Psoas muscle (tissue), 8 donors: ENCODE data around the gene ALKBH5. TPM values are rescaled to one million over a fixed set of nuclear protein-coding genes. Genes with fewer than 3 reads are reported as not detected.
A peak's percentile ranks its signal among the peaks of the same experiment; 100 is the strongest.

ENCODE experiments used
- ATAC-seq, 4 donors: fragments of 200-7000 bp; cut with Tn5 transposase; one replicate each; pipeline ENCODE4 v1.9.1; 2020; ENCODE audit warnings: moderate library complexity in 3 of 4, mild to moderate bottlenecking in 2 of 4
- DNase-seq, 2 donors: peaks; one replicate each; pipeline ENCODE4 v3.0.0-alpha.2; 2020
- H3K27ac ChIP-seq: fragments of 200-600 bp; one replicate; pipeline ENCODE4 v1.8.0; 2022
- H3K27me3 ChIP-seq, 3 donors: fragments of 200-600 bp in 1 of 3; one replicate each; pipeline versions ENCODE4 v1.6.1 to v1.8.0; 2013 to 2022; ENCODE audit warnings: low read length in 2 of 3, mild to moderate bottlenecking in 2 of 3, moderate library complexity in 1 of 3; ENCODE audit not compliant: insufficient read depth in 3 of 3
- H3K36me3 ChIP-seq, 2 donors: fragments of 200-600 bp in 1 of 2; one replicate each; pipeline versions ENCODE4 v1.6.1 to v1.8.0; 2013 to 2022; ENCODE audit warnings: low read depth in 1 of 2, mild to moderate bottlenecking in 1 of 2, moderate library complexity in 1 of 2; ENCODE audit not compliant: insufficient read depth in 1 of 2
- H3K4me1 ChIP-seq: fragments of 200-600 bp; one replicate; pipeline ENCODE4 v1.8.0; 2022
- H3K4me3 ChIP-seq: fragments of 200-600 bp; one replicate; pipeline ENCODE4 v1.8.0; 2022; ENCODE audit warnings: mild to moderate bottlenecking
- H3K9me3 ChIP-seq: fragments of 200-600 bp; one replicate; pipeline ENCODE4 v1.8.0; 2022
- CTCF ChIP-seq: fragments of 200-600 bp; IDR thresholded peaks from one replicate; pipeline ENCODE4 v1.8.0; 2022; ENCODE audit warnings: antibody characterized with exemption
- WGBS, 3 donors: extraction: QIAGEN DNeasy Blood & Tissue Kit; methylation state at CpG; one replicate each; pipeline versions ENCODE4 v1.1.6 to v1.1.7; 2013; 5-methylcytosine and 5-hydroxymethylcytosine counted together
- intact Hi-C, 2 donors: fragments of 100-400 bp; cut with DNase I; formaldehyde crosslinking; loops; one replicate each; pipeline versions ENCODE4 v1.11.0 to v1.14.2; 2022
- polyA plus RNA-seq, 3 donors: library from polyadenylated mRNA; stranded (reverse); fragments of 200-250 nt; gene quantifications; one replicate each; pipeline ENCODE4 v1.2.3, GENCODE V29; 2013
- total RNA-seq, 4 donors: library from RNA; stranded (reverse); fragmentation: NEBNext Ultra II Directional in 2 of 4; extraction: Animal tissue kit (Norgen Biotek cat#: 25700) in 2 of 4; gene quantifications; one replicate each; pipeline versions ENCODE4 v1.2.1 to v1.2.4, GENCODE V29; 2021 to 2023
- donor health status: healthy with polysubstance abuse.
- donor health status: DM: no; HTN: no; CAD: no; lungs with moderate emphysema.
- donor health status: Bipolar disorder and iron deficiency.
- donor health status: healthy.
- donor health status: DM: yes; HTN: yes; CAD: no.
- donor health status: DM: no; HTN: no; CAD: no.
- donor health status: DM: no; HTN: no; CAD: no.
- donor health status: DM: yes; HTN: yes; CAD: no.

The ALKBH5 gene
- total and polyA plus RNA-seq, 7 donors, result 91.7 to 235 (median 206) TPM

GRCh38 chr17:18163547-18163946 is 20.1 kb upstream of the ALKBH5 start:
- H3K27me3 ChIP-seq, result no peaks in the 10 kb centered on the region
- no peak for TF ChIP-seq CTCF
- no peak overlapping the region for H3K27ac ChIP-seq
- 83 to 93% (median 87%) methylated on average over 7 of the region's 7 CpGs for WGBS, 3 donors
- H3K4me3 ChIP-seq, result no peak overlapping the region
- intact Hi-C loops, result no loop called here
- DNase-seq (no peak), ATAC-seq (peak in 1 of 4 donors; percentile 22)
- H3K9me3 ChIP-seq, result no peaks in the 10 kb centered on the region
- peaks cover 3% of the 10 kb centered on the region for H3K4me1 ChIP-seq
- no peaks in the 10 kb centered on the region for H3K36me3 ChIP-seq

GRCh38 chr17:18166894-18167293 is 16.7 kb upstream of the ALKBH5 start:
- intact Hi-C loops, result no loop called here
- no peak for ATAC-seq
- no peak for TF ChIP-seq CTCF
- no peak overlapping the region for H3K4me3 ChIP-seq
- 61 to 73% (median 62%) methylated on average over 5 of the region's 5 CpGs for WGBS, 3 donors
- H3K27me3 ChIP-seq, result no peaks in the 10 kb centered on the region
- H3K9me3 ChIP-seq, result no peaks in the 10 kb centered on the region
- H3K27ac ChIP-seq, result no peak overlapping the region
- no peaks in the 10 kb centered on the region for H3K4me1 ChIP-seq
- no peak for DNase-seq
- no peaks in the 10 kb centered on the region for H3K36me3 ChIP-seq

GRCh38 chr17:18167421-18167820 is 16.2 kb upstream of the ALKBH5 start:
- no peak for ATAC-seq
- intact Hi-C loops, result no loop called here
- 82 to 87% (median 83%) methylated on average over 10 of the region's 10 CpGs for WGBS, 3 donors
- H3K4me1 ChIP-seq, result no peaks in the 10 kb centered on the region
- H3K27me3 ChIP-seq, result no peaks in the 10 kb centered on the region
- H3K36me3 ChIP-seq, result no peaks in the 10 kb centered on the region
- no peak overlapping the region for H3K4me3 ChIP-seq
- no peak for TF ChIP-seq CTCF
- DNase-seq, result no peak
- no peaks in the 10 kb centered on the region for H3K9me3 ChIP-seq
- H3K27ac ChIP-seq, result no peak overlapping the region

GRCh38 chr17:18172531-18173278 is 10.9 kb upstream of the ALKBH5 start:
- Histone ChIP-seq H3K36me3 (no peaks in the 10 kb centered on the region), H3K27ac (no peak overlapping the region), H3K27me3 (no peaks in the 10 kb centered on the region), H3K4me1 (peaks cover 5% of the 10 kb centered on the region), H3K4me3 (no peak overlapping the region), H3K9me3 (no peaks in the 10 kb centered on the region)
- no peak for TF ChIP-seq CTCF
- DNase-seq (no peak), ATAC-seq (no peak)
- intact Hi-C loops, result no loop called here
- 71 to 79% (median 72%) methylated on average over 3 of the region's 3 CpGs for WGBS, 3 donors

DNA sequence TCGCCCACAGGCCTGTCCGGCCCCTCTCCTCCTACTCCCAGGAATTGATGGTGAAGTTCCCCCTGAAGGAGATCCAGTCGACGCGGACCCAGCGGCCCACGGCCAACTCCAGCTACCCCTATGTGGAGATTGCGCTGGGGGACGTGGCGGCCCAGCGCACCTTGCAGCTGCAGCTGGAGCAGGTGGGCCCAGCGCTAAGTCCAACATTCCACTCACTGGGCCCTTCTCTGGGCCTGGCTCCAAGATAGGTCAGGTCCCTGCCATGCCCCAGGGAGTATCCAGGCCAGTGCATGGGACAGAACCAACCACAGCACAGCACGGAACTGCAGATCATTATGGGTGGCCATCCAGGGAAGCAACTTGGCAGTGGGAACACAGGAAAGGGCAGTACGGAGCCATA is 9.9 kb upstream of the ALKBH5 start:
- DNase-seq (no peak), ATAC-seq (no peak)
- TF ChIP-seq CTCF, result no peak
- Histone ChIP-seq H3K36me3 (no peaks in the 10 kb centered on the region), H3K4me1 (peaks cover 5% of the 10 kb centered on the region), H3K27me3 (no peaks in the 10 kb centered on the region), H3K9me3 (no peaks in the 10 kb centered on the region), H3K4me3 (no peak overlapping the region), H3K27ac (no peak overlapping the region)
- 90 to 95% (median 95%) methylated on average over 14 of the region's 14 CpGs for WGBS, 3 donors
- intact Hi-C loops, result no loop called here
